Loucy (cell line): ENCODE measurements around the gene KYAT1.

Source experiments
- EZH2phosphoT487 ChIP-seq: fragments of 200-600 bp; IDR thresholded peaks from 2 replicates; pipeline ENCODE4 v1.6.1; 2018; ENCODE audit warnings: antibody characterized with exemption, mild to moderate bottlenecking, moderate library complexity, borderline replicate concordance
- TF ChIP-seq, protein P1 (sequence below): fragments of 200-600 bp; sonication (generic); conservative IDR thresholded peaks from 2 replicates; pipeline ENCODE4 v1.5.1; 2014; ENCODE audit warnings: mild to moderate bottlenecking, antibody characterized with exemption, low read length

DNA sequence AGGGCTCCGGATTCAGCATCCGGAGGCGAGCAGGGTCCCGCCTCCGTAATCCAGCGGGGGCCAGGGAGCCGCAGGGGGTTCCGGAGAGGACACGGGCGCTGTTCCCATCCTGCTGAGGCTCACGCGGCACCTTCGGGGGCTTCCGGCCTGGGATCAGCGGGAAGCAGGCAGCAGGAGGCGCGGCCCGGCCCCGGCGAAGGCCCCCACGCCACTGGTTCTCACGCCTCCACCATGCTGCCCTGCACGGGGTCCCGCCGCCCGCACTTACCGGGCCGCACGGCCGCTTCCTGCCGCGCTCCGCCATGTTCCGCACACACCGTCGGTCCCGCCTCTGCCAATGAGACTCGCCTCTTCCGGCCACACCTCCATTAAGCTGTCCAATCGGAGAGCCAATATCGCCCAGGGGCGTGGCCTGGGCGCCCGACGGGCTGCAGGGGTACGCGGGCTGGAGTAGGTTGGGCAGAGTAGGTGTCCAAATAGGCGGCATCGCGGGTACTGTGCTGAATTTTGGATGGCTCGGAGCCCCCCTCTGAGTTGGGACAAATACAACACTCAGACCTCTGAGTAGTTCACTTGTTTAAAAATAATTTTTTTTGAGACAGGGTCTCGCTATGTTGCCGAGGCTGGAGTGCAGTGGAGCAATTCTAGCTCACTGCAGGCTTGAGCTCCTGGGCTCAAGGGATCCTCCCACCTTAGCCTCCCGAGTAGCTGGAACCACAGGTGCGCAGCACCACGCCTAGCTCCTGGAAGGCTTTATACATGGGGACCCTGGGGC, 52.1 kb downstream of the KYAT1 start, which contains the start of gene SPOUT1:
- TF ChIP-seq, protein P1, sequence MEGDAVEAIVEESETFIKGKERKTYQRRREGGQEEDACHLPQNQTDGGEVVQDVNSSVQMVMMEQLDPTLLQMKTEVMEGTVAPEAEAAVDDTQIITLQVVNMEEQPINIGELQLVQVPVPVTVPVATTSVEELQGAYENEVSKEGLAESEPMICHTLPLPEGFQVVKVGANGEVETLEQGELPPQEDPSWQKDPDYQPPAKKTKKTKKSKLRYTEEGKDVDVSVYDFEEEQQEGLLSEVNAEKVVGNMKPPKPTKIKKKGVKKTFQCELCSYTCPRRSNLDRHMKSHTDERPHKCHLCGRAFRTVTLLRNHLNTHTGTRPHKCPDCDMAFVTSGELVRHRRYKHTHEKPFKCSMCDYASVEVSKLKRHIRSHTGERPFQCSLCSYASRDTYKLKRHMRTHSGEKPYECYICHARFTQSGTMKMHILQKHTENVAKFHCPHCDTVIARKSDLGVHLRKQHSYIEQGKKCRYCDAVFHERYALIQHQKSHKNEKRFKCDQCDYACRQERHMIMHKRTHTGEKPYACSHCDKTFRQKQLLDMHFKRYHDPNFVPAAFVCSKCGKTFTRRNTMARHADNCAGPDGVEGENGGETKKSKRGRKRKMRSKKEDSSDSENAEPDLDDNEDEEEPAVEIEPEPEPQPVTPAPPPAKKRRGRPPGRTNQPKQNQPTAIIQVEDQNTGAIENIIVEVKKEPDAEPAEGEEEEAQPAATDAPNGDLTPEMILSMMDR: no peak
- no peak for TF ChIP-seq EZH2phosphoT487
